ENCODE results near the gene YY1AP1.
A peak's percentile ranks its signal among the peaks of the same experiment; 100 is the strongest.
"Not testable (repeated sequence)": the region's sequence is repeated elsewhere in the genome, so short reads cannot be mapped to it uniquely, and the experiment has no call there.

The YY1AP1 gene

GRCh38 chr1:155715777-155716176 is 27.2 kb upstream of the YY1AP1 start:
- DNase-seq (ENCODE audit: low spot score), result no peak
- ChIA-PET CTCF (no interaction called here), POLR2A (ENCODE audit: low non-redundant PET) (no interaction called here)
- no peak for TF ChIP-seq CTCF (conservative IDR thresholded peaks at IDR 0.05; ENCODE audit: low read depth)
- no peak overlapping the region for H3K27ac ChIP-seq

- POLR2A ChIA-PET (ENCODE audit: low non-redundant PET); H3K27ac ChIP-seq; CTCF ChIA-PET: not testable (repeated sequence)
Measured at GRCh38 chr1:155715056-155715455, 26.5 kb upstream of the YY1AP1 start.

GRCh38 chr1:155713075-155713474 is 24.5 kb upstream of the YY1AP1 start:
- no peak overlapping the region for H3K27ac ChIP-seq
- no peak for DNase-seq (ENCODE audit: low spot score)
- TF ChIP-seq CTCF (conservative IDR thresholded peaks at IDR 0.05; ENCODE audit: low read depth), result no peak
- ChIA-PET CTCF (interaction anchor here (0.6 to 0.7 kb wide), 2 partner anchors 136 to 373 kb away, joined by 3 to 4 read pairs; no protein-coding TSS in a partner anchor), POLR2A (ENCODE audit: low non-redundant PET) (no interaction called here)

More at GRCh38 chr1:155715056-155715455, 26.5 kb upstream of the YY1AP1 start:
- not testable (repeated sequence) for DNase-seq (ENCODE audit: low spot score)

GRCh38 chr1:155712636-155713035 is 24.1 kb upstream of the YY1AP1 start:
- DNase-seq (ENCODE audit: low spot score); H3K27ac ChIP-seq; POLR2A ChIA-PET (ENCODE audit: low non-redundant PET): not testable (repeated sequence)
- CTCF ChIA-PET, result interaction anchor here (0.6 to 0.7 kb wide), 2 partner anchors 136 to 372 kb away, joined by 3 to 4 read pairs; no protein-coding TSS in a partner anchor

GRCh38 chr1:155711457-155711856 is 22.9 kb upstream of the YY1AP1 start:
- POLR2A ChIA-PET (ENCODE audit: low non-redundant PET); DNase-seq (ENCODE audit: low spot score); H3K27ac ChIP-seq; CTCF ChIA-PET: not testable (repeated sequence)

- no peak for TF ChIP-seq CTCF (conservative IDR thresholded peaks at IDR 0.05; ENCODE audit: low read depth)
- no peak for DNase-seq (ENCODE audit: low spot score)
- H3K27ac ChIP-seq, result no peak overlapping the region
- ChIA-PET CTCF (no interaction called here), POLR2A (ENCODE audit: low non-redundant PET) (no interaction called here)
Measured at GRCh38 chr1:155709391-155709790, 20.8 kb upstream of the YY1AP1 start.

GRCh38 chr1:155706139-155706538 is 17.6 kb upstream of the YY1AP1 start:
- POLR2A ChIA-PET (ENCODE audit: low non-redundant PET), result no interaction called here
- no peak overlapping the region for H3K27ac ChIP-seq
- peak; percentile 10 for DNase-seq (ENCODE audit: low spot score)
- CTCF ChIA-PET, result interaction anchor here (0.6 kb wide), 2 partner anchors 137 to 1474 kb away, joined by 3 to 6 read pairs; no protein-coding TSS in a partner anchor
- TF ChIP-seq CTCF (conservative IDR thresholded peaks at IDR 0.05; ENCODE audit: low read depth), result no peak

GRCh38 chr1:155704414-155704813 is 15.8 kb upstream of the YY1AP1 start:
- CTCF ChIA-PET; DNase-seq (ENCODE audit: low spot score); POLR2A ChIA-PET (ENCODE audit: low non-redundant PET): not testable (repeated sequence)
- peak overlapping the region; percentile 17 for H3K27ac ChIP-seq

GRCh38 chr1:155703216-155703615 is 14.6 kb upstream of the YY1AP1 start:
- no peak for TF ChIP-seq CTCF (conservative IDR thresholded peaks at IDR 0.05; ENCODE audit: low read depth)
- DNase-seq (ENCODE audit: low spot score), result no peak
- peak overlapping the region; percentile 43 for H3K27ac ChIP-seq
- ChIA-PET POLR2A (ENCODE audit: low non-redundant PET) (no interaction called here), CTCF (no interaction called here)

GRCh38 chr1:155701675-155702074 is 13.1 kb upstream of the YY1AP1 start:
- H3K27ac ChIP-seq; DNase-seq (ENCODE audit: low spot score); POLR2A ChIA-PET (ENCODE audit: low non-redundant PET); CTCF ChIA-PET: not testable (repeated sequence)

- POLR2A ChIA-PET (ENCODE audit: low non-redundant PET); CTCF ChIA-PET; H3K27ac ChIP-seq; DNase-seq (ENCODE audit: low spot score): not testable (repeated sequence)
Measured at GRCh38 chr1:155699062-155699461, 10.5 kb upstream of the YY1AP1 start.
